ENCODE results near the gene GARNL3.
A peak's percentile ranks its signal among the peaks of the same experiment; 100 is the strongest.

The GARNL3 gene

GRCh38 chr9:127405344-127406125 is 141.0 kb downstream of the GARNL3 start:
- no peak for DNase-seq (ENCODE audit: low spot score)

- no peak for DNase-seq (ENCODE audit: low spot score)
Observed at GRCh38 chr9:127406799-127407491, 142.4 kb downstream of the GARNL3 start.

GRCh38 chr9:127407492-127407843 is 142.9 kb downstream of the GARNL3 start:
- no peak for DNase-seq (ENCODE audit: low spot score)

GRCh38 chr9:127411122-127411521 is 146.5 kb downstream of the GARNL3 start:
- DNase-seq (ENCODE audit: low spot score): no peak

GRCh38 chr9:127415141-127415540 is 150.6 kb downstream of the GARNL3 start:
- no peak for DNase-seq (ENCODE audit: low spot score)

GRCh38 chr9:127415657-127416056 is 151.1 kb downstream of the GARNL3 start:
- no peak for DNase-seq (ENCODE audit: low spot score)

- DNase-seq (ENCODE audit: low spot score): no peak
Observed at GRCh38 chr9:127417131-127418036, 152.8 kb downstream of the GARNL3 start.

GRCh38 chr9:127418037-127418471 is 153.5 kb downstream of the GARNL3 start:
- DNase-seq (ENCODE audit: low spot score): no peak

GRCh38 chr9:127419348-127419747 is 154.8 kb downstream of the GARNL3 start:
- no peak for DNase-seq (ENCODE audit: low spot score)

GRCh38 chr9:127421057-127421456 is 156.5 kb downstream of the GARNL3 start:
- no peak for DNase-seq (ENCODE audit: low spot score)

- DNase-seq (ENCODE audit: low spot score): no peak
Observed at GRCh38 chr9:127422133-127422782, 157.7 kb downstream of the GARNL3 start.

- DNase-seq (ENCODE audit: low spot score): no peak
Observed at GRCh38 chr9:127422787-127423186, 158.2 kb downstream of the GARNL3 start.

GRCh38 chr9:127423476-127423933 is 158.9 kb downstream of the GARNL3 start:
- no peak for DNase-seq (ENCODE audit: low spot score)

GRCh38 chr9:127423934-127424675 is 159.5 kb downstream of the GARNL3 start, which contains the start of gene ZNF79:
TSS of gene ZNF79 (plus strand) at chr9:127424382. CDS start at chr9:127424788, 406 bp downstream.
- peak; percentile 98 for DNase-seq (ENCODE audit: low spot score)

- DNase-seq (ENCODE audit: low spot score): no peak
Observed at GRCh38 chr9:127424676-127424999, 160.1 kb downstream of the GARNL3 start.

- DNase-seq (ENCODE audit: low spot score): no peak
Observed at GRCh38 chr9:127426756-127427155, 162.2 kb downstream of the GARNL3 start.

- no peak for DNase-seq (ENCODE audit: low spot score)
Observed at GRCh38 chr9:127428348-127428747, 163.8 kb downstream of the GARNL3 start.

- DNase-seq (ENCODE audit: low spot score): no peak
Observed at GRCh38 chr9:127430415-127430814, 165.8 kb downstream of the GARNL3 start.

- no peak for DNase-seq (ENCODE audit: low spot score)
Observed at GRCh38 chr9:127437497-127438264, 173.1 kb downstream of the GARNL3 start.

GRCh38 chr9:127438394-127438793 is 173.8 kb downstream of the GARNL3 start:
- no peak for DNase-seq (ENCODE audit: low spot score)

Data from left forelimb (tissue), 1 donor.